Stimulated activated naive CD8-positive, alpha-beta T cell treated with anti-CD3 and anti-CD28 coated beads, Interleukin-15, Interleukin-2, amounts not matched to agents 100 U/mL and 50 U/mL, for 24 hours (primary cell): Measurements from ENCODE around the gene NOP14.
"Not testable (repeated sequence)": the region's sequence is repeated elsewhere in the genome, so short reads cannot be mapped to it uniquely, and the experiment has no call there.

Experiments
- ATAC-seq: fragments of 150-1000 bp; cut with Tn5 transposase; one replicate; pipeline ENCODE4 v1.10.0; 2021
- DNase-seq: peaks from one replicate; pipeline ENCODE4 v3.0.0; 2021

Gene NOP14

GRCh38 chr4:2942532-2943363 lies 20.5 kb downstream of the NOP14 start:
- ATAC-seq (peak; percentile 48), DNase-seq (no peak)

GRCh38 chr4:2942037-2942531 lies 21.1 kb downstream of the NOP14 start:
- DNase-seq (no peak), ATAC-seq (no peak)

GRCh38 chr4:2941138-2942036 lies 21.8 kb downstream of the NOP14 start:
- DNase-seq (no peak), ATAC-seq (no peak)

- DNase-seq = no peak
- no peak for ATAC-seq
These were observed 22.7 kb downstream of the NOP14 start for GRCh38 chr4:2940267-2941137.

- DNase-seq = peak; percentile 35
These were observed 23.6 kb downstream of the NOP14 start for GRCh38 chr4:2939383-2940243.

GRCh38 chr4:2938906-2939305 lies 24.3 kb downstream of the NOP14 start:
- no peak for ATAC-seq
- DNase-seq = no peak

More at GRCh38 chr4:2939383-2940243, 23.6 kb downstream of the NOP14 start:
- no peak for ATAC-seq

- DNase-seq, ATAC-seq: not testable (repeated sequence)
These were observed 24.8 kb downstream of the NOP14 start for GRCh38 chr4:2938411-2938810.

GRCh38 chr4:2937986-2938385 lies 25.2 kb downstream of the NOP14 start:
- no peak for ATAC-seq
- DNase-seq = no peak

- ATAC-seq (no peak), DNase-seq (peak; percentile 39)
These were observed 25.9 kb downstream of the NOP14 start for GRCh38 chr4:2937146-2937857.

GRCh38 chr4:2936773-2937145 lies 26.4 kb downstream of the NOP14 start:
- DNase-seq (peak; percentile 68), ATAC-seq (peak; percentile 54)

GRCh38 chr4:2935762-2936743 lies 27.2 kb downstream of the NOP14 start:
- DNase-seq (peak; percentile 80), ATAC-seq (peak; percentile 67)

- ATAC-seq (peak; percentile 53), DNase-seq (peak; percentile 99)
These were observed 28.1 kb downstream of the NOP14 start for GRCh38 chr4:2934813-2935761.

- no peak for ATAC-seq
These were observed 29.0 kb downstream of the NOP14 start for GRCh38 chr4:2934077-2934812.

GRCh38 chr4:2933566-2934076 lies 29.6 kb downstream of the NOP14 start:
- DNase-seq (no peak), ATAC-seq (no peak)

More at GRCh38 chr4:2934077-2934812, 29.0 kb downstream of the NOP14 start:
- DNase-seq = peak; percentile 59

- DNase-seq (peak; percentile 38), ATAC-seq (no peak)
These were observed 30.1 kb downstream of the NOP14 start for GRCh38 chr4:2932951-2933565.

- ATAC-seq (no peak), DNase-seq (no peak)
These were observed 30.8 kb downstream of the NOP14 start for GRCh38 chr4:2932321-2932950.
